HUES6 (cell line): Measurements from ENCODE around the gene DLG1.

Experiments used
- H3K27ac ChIP-seq: 2 replicates; pipeline ENCODE4 v1.7.0; 2013; ENCODE audit warnings: low read depth, mild to moderate bottlenecking, low read length, inconsistent platforms
- H3K27me3 ChIP-seq: 2 replicates; pipeline ENCODE4 v1.6.1; 2013; ENCODE audit warnings: low read length; ENCODE audit not compliant: control insufficient read depth, insufficient read depth
- H3K36me3 ChIP-seq: 2 replicates; pipeline ENCODE4 v1.6.1; 2013; ENCODE audit warnings: low read length; ENCODE audit not compliant: control insufficient read depth, insufficient read depth
- H3K4me1 ChIP-seq: 2 replicates; pipeline ENCODE4 v1.6.1; 2013; ENCODE audit warnings: low read length; ENCODE audit not compliant: control insufficient read depth, insufficient read depth
- H3K4me3 ChIP-seq: 2 replicates; pipeline ENCODE4 v1.5.1; 2013; ENCODE audit warnings: low read depth, low read length
- H3K9ac ChIP-seq: one replicate; pipeline ENCODE4 v1.6.1; 2013; ENCODE audit warnings: mild to moderate bottlenecking, low read length
- H3K9me3 ChIP-seq: 2 replicates; pipeline ENCODE4 v1.6.1; 2013; ENCODE audit warnings: low read depth, low read length; ENCODE audit not compliant: control insufficient read depth, insufficient read depth

Gene DLG1

DNA sequence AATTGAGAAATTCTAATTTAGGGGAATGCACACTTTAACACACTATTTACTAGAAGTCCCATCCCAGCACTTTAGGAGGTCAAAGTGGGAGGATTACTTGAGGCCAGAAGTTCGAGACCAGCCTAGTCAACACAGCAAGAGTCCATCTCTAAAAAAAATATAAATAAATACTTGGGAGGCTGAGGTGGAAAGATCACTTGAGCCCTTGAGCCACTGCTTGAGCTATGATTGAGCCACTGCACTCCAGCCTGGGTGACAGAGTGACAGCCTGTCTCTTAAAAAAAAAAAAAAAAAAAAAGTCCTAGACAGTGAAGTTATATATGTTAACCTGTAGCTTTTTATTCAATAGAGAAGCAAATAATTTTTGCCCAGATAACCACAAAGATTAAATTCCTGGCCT is 69.2 kb downstream of the DLG1 start:
- H3K27me3 ChIP-seq = no peaks in the 10 kb centered on the region
- H3K9ac ChIP-seq = no peak overlapping the region
- no peak overlapping the region for H3K4me3 ChIP-seq
- no peaks in the 10 kb centered on the region for H3K36me3 ChIP-seq
- H3K9me3 ChIP-seq = no peaks in the 10 kb centered on the region
- H3K4me1 ChIP-seq = peaks cover 13% of the 10 kb centered on the region
- no peak overlapping the region for H3K27ac ChIP-seq

DNA sequence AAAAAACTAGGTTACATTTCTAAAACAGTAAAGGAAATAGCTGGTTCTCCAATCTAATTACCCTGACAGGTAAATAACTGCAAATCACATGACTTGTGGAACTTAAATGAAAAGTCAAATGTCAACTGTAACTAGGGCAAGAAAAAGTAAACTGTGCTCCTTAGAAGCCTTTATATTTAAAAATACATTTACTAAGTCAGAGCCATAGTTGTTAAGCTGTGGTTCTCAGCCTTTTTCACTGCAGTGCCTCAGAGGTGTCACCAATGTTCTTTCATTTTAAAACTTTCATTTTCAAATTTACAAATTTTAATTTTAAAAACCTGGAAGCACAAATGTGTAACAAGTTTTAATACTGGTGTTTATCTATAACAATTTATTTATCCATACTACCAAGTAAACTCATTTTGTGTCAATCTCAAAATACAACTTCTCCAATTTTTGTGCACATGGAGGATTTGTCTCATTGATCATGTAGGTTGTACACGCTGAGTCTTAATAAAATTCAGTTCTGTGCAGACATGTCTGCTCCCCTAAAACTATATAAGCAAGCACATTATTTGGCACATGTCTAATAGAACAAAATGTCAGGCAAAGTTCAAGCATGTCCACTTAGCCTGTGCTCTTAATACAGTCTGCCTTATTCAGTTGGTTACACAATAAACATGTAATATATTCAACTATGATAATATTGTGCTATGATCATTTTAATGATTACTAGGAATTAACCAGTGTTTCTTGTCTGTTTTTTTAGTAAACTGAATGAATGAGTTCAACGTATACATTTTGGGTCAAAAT is 70.4 kb downstream of the DLG1 start:
- Histone ChIP-seq H3K36me3 (no peaks in the 10 kb centered on the region), H3K9ac (no peak overlapping the region), H3K27ac (no peak overlapping the region), H3K4me1 (peaks cover 13% of the 10 kb centered on the region), H3K9me3 (no peaks in the 10 kb centered on the region), H3K4me3 (no peak overlapping the region), H3K27me3 (no peaks in the 10 kb centered on the region)

DNA sequence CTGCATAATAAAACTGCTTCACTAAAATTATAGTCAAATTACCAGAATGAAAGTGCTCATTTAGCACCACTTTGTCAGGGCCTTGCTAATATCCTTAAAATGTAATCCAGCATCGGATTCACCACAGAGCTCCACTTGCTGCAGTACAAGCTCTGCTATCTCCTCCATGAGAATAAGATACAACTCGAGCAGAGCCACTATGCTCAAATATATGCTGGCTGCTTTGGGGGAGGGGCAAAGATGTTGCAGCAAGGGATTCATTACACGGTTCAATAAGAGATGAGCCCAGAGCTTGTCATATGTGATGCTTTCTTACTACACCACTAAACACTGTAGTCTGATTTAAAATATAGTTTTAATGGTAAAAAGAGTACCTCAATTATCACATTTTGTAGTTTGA is 72.2 kb downstream of the DLG1 start:
- Histone ChIP-seq H3K4me1 (peaks cover 13% of the 10 kb centered on the region), H3K9ac (no peak overlapping the region), H3K4me3 (no peak overlapping the region), H3K27me3 (no peaks in the 10 kb centered on the region), H3K9me3 (no peaks in the 10 kb centered on the region), H3K27ac (no peak overlapping the region), H3K36me3 (no peaks in the 10 kb centered on the region)

DNA sequence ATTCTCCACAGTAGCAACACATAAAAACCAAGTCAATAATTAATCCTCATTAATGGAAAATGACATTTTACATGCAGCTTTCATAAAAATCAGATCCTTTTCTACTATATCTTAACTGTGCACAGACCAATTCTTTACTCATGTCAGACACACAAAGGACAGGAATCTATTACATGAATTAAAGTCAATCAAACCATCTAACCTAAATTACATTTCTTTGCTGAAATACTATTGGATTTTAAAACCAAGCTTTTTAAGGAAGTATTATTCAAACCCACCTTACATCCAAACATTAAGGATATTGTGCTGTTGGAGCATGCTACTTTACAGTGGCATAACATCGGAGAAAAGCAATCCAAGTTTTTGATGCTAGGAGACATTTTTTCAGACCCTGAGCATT is 72.8 kb downstream of the DLG1 start:
- no peak overlapping the region for H3K4me3 ChIP-seq
- H3K4me1 ChIP-seq = peaks cover 16% of the 10 kb centered on the region
- no peaks in the 10 kb centered on the region for H3K36me3 ChIP-seq
- H3K9me3 ChIP-seq = no peaks in the 10 kb centered on the region
- no peak overlapping the region for H3K27ac ChIP-seq
- H3K9ac ChIP-seq = no peak overlapping the region
- H3K27me3 ChIP-seq = no peaks in the 10 kb centered on the region

DNA sequence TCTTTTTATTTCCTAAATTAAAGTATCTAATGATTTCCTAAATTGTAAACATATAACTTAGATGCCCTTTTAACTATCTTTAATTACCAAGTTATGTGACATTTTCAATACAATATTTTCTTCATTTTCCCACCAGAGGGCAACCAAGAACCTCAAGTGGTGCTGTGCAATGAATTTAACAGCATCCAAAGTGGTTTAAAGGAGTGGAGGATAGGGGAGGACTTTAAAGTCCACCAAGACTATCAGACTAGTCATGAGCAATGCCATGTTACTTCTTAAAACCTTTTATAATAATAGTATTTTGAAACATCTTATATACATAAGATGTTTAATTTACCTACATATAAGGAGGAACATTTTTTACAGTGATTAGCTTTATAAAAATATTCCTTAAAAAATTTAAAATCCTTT is 74.4 kb downstream of the DLG1 start:
- peaks cover 24% of the 10 kb centered on the region for H3K4me1 ChIP-seq
- no peak overlapping the region for H3K9ac ChIP-seq
- H3K27me3 ChIP-seq = no peaks in the 10 kb centered on the region
- no peaks in the 10 kb centered on the region for H3K9me3 ChIP-seq
- no peak overlapping the region for H3K27ac ChIP-seq
- H3K36me3 ChIP-seq = no peaks in the 10 kb centered on the region
- H3K4me3 ChIP-seq = no peak overlapping the region

DNA sequence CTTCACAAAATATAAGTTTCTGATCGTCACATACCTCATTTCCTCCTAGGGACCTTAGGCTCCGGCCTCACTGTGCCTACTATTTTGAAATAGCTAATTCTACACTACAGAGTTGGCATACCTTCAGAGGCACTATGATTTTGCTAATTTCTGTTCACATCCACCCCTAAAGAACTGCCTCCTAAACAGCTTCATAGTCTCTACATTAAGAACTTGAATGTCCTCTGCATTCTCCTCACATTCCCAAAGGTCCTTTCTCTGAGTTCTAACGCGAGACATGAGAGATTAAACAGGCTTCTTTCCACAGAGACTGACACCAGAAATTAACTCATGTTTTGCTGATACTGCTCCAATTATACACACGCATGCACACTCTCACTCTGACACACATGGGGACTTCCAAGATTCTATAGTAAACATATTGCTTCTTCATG is 75.5 kb downstream of the DLG1 start:
- Histone ChIP-seq H3K9ac (no peak overlapping the region), H3K4me1 (peaks cover 24% of the 10 kb centered on the region), H3K4me3 (no peak overlapping the region), H3K27ac (no peak overlapping the region), H3K27me3 (no peaks in the 10 kb centered on the region), H3K36me3 (no peaks in the 10 kb centered on the region), H3K9me3 (no peaks in the 10 kb centered on the region)

DNA sequence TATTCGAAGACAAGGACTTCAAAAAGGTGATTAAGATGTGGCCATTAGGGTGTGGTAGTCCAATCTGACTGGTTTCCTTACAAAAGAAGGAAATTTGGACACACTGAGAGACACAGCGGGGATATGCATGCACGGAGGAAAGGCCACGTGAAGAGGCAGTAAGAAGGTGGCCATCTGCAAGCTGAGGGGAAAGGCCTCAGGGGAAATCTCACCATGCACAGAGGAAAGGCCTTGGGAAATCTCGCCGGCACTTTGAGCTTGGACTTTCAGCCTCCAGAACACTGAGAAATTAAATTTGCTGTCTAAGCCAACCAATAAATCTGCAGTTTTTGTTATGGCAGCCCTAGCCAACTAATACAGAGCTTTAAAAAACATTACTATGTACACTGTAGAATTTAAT is 78.8 kb downstream of the DLG1 start:
- Histone ChIP-seq H3K9ac (no peak overlapping the region), H3K27ac (no peak overlapping the region), H3K4me1 (peaks cover 24% of the 10 kb centered on the region), H3K4me3 (no peak overlapping the region), H3K9me3 (no peaks in the 10 kb centered on the region), H3K36me3 (no peaks in the 10 kb centered on the region), H3K27me3 (no peaks in the 10 kb centered on the region)

DNA sequence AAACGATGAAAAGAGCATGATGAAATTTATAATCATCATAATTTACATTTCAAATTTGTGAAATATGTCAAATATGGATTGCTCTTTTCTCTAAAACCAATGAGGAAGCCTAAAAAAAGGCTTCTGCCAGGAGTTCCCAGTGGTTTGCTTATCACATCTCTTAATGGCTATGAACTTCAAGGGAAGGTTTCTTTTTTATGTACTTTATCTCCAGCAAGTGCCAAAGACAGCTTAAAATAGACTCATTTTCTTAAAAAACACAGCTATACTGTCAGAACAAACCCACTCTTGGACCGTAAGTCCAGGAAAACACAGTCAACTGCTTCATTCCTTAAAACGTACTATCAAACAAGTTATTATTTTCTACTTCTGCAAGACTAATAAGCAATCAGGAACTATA is 80.2 kb downstream of the DLG1 start:
- H3K4me3 ChIP-seq = no peak overlapping the region
- peaks cover 21% of the 10 kb centered on the region for H3K4me1 ChIP-seq
- no peaks in the 10 kb centered on the region for H3K27me3 ChIP-seq
- no peaks in the 10 kb centered on the region for H3K9me3 ChIP-seq
- H3K36me3 ChIP-seq = no peaks in the 10 kb centered on the region
- H3K27ac ChIP-seq = no peak overlapping the region
- no peak overlapping the region for H3K9ac ChIP-seq

DNA sequence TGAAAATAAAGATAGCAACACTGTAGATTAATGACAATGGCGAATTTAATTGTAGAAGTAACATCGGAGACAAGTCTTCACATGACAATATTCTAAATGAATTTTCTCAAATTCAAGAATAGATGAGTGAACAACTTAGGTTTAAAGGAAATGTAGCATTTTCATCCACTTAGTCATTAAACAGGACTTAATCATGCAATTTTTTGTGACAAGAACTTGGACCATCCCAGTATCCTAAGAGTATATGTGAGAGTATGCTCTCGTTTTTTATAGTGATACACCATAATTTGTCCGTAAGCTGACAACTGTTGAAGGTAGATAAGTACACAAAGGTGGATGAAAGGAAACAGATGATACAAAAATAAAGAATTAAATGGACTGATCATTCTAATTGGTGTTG is 81.5 kb downstream of the DLG1 start:
- Histone ChIP-seq H3K27me3 (no peaks in the 10 kb centered on the region), H3K4me1 (peaks cover 33% of the 10 kb centered on the region), H3K9me3 (no peaks in the 10 kb centered on the region), H3K4me3 (no peak overlapping the region), H3K36me3 (no peaks in the 10 kb centered on the region), H3K9ac (no peak overlapping the region), H3K27ac (no peak overlapping the region)

DNA sequence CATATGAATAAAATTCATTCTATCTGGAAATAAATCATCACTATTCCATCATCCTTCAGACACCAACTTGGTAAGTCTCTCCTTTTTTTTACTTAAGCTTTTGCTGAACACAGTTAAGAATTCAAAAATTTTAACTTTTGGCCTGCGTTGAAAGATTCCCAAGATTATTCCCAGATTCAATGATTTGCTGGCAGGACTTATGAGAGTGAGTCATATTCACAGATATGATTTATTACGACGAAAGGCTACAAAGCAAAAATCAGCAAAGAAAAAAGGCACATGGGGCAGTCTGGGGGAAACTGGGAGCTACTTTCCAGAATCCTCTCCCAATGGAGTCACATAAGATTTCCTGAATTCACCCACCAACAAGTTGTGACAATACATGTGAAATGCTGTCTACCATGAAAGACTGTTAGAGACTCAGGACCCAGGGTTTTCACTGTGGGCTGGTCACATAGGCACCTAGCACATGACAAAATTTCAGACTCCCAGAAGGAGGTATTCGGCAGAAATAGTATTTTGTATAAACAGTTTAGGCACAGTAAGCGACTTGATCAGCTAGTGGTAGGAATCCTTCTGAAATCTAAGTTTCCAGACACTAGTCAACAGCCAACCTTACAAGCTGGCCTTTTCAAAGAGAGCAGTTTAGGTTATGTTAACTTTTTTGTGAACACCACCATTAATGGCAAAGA is 82.1 kb downstream of the DLG1 start:
- H3K9ac ChIP-seq = no peak overlapping the region
- H3K4me1 ChIP-seq = peaks cover 33% of the 10 kb centered on the region
- no peak overlapping the region for H3K4me3 ChIP-seq
- no peaks in the 10 kb centered on the region; the same call in 1 of the 2 replicates for H3K9me3 ChIP-seq
- H3K27me3 ChIP-seq = no peaks in the 10 kb centered on the region
- H3K27ac ChIP-seq = no peak overlapping the region
- H3K36me3 ChIP-seq = no peaks in the 10 kb centered on the region

DNA sequence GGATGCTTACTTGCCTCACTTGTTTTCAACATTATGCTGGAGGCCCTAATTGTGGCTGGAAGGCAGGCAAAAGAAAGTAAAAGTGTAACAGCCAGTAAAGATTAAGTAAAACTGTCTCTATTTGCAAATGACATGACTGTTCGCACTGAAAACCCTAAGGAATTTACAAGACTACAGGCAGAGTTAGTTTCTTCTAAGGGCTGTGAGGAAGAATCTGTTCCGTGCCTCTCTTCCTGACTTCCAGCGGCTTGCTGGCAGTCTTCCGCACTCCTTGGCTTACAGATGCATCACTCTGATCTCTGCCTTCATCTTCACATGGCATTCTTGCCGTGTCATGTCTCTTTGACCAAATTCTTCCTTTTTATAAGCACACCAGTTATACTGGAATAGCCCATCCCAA is 86.1 kb downstream of the DLG1 start:
- peaks cover 33% of the 10 kb centered on the region for H3K4me1 ChIP-seq
- H3K27ac ChIP-seq = no peak overlapping the region
- H3K27me3 ChIP-seq = no peaks in the 10 kb centered on the region
- no peaks in the 10 kb centered on the region; the same call in 1 of the 2 replicates for H3K9me3 ChIP-seq
- no peak overlapping the region for H3K4me3 ChIP-seq
- H3K9ac ChIP-seq = no peak overlapping the region
- no peaks in the 10 kb centered on the region for H3K36me3 ChIP-seq
